GM12892 (cell line): ENCODE results near the gene FBRSL1.

ENCODE experiments used
- POLR2A ChIP-seq: IDR thresholded peaks from 2 replicates; pipeline ENCODE4 v1.6.1; 2011; ENCODE audit warnings: low read depth, low read length, control low read depth
- POLR2AphosphoS5 ChIP-seq: IDR thresholded peaks from 2 replicates; pipeline ENCODE4 v1.6.1; 2011; ENCODE audit warnings: low read depth, low read length, control low read depth
- TAF1 ChIP-seq: IDR thresholded peaks from 2 replicates; pipeline ENCODE4 v1.6.1; 2011; ENCODE audit warnings: low read depth, mild to moderate bottlenecking, control low read depth, low read length, borderline replicate concordance

- TF ChIP-seq POLR2AphosphoS5, result no peak
- TF ChIP-seq TAF1, result no peak
- TF ChIP-seq POLR2A, result no peak
These were observed 15.9 kb downstream of the FBRSL1 start for GRCh38 chr12:132505852-132506219.
